AG09309 (cell line): ENCODE results near the gene RASA2.

Experiments
- DNase-seq: peaks from one replicate; pipeline ENCODE4 v3.0.0-alpha.2; 2010; ENCODE audit warnings: low read depth
- H3K4me3 ChIP-seq: 2 replicates; pipeline ENCODE4 v1.5.1; 2011; ENCODE audit warnings: mild to moderate bottlenecking, low read depth, low read length, moderate library complexity; ENCODE audit not compliant: control insufficient read depth
- CTCF ChIP-seq: IDR thresholded peaks from 2 replicates; pipeline ENCODE4 v1.5.1; 2011; ENCODE audit warnings: mild to moderate bottlenecking, low read depth, low read length, inconsistent platforms; ENCODE audit not compliant: insufficient read depth, control insufficient read depth; ENCODE audit errors: missing control alignments

Gene RASA2

GRCh38 chr3:141486746-141487520 lies at the start of gene RASA2:
Gene RASA2, plus strand, starts transcription at chr3:141487027. Its CDS starts 57 bp downstream, at chr3:141487084.
- no peak for TF ChIP-seq CTCF
- peak within 1 kb of the TSS; percentile 74 for H3K4me3 ChIP-seq
- DNase-seq, result peak; percentile 39

- no peak for DNase-seq
- no peak overlapping the region for H3K4me3 ChIP-seq
- TF ChIP-seq CTCF, result no peak
Measured at GRCh38 chr3:141439589-141439988, 47.2 kb upstream of the RASA2 start.

DNA sequence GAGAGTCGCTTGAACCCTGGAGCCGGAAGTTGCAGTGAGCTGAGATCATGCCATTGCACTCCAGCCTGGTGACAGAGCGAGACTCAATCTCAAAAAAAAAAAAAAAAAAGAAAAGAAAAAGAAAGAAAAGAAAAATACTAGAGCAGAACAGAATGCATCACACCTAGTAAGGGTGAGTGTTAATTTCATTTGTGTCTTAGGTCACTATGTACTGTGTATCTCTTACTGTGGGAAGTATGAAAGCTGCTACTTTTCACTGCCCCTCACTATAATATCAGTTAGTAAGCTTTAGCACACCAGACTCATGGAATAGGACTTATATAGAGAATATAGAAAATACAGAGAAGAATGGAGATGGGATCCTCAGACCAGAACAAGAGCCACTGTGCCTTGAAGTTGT lies 45.9 kb upstream of the RASA2 start:
- H3K4me3 ChIP-seq, result no peak overlapping the region
- TF ChIP-seq CTCF, result no peak
- no peak for DNase-seq

DNA sequence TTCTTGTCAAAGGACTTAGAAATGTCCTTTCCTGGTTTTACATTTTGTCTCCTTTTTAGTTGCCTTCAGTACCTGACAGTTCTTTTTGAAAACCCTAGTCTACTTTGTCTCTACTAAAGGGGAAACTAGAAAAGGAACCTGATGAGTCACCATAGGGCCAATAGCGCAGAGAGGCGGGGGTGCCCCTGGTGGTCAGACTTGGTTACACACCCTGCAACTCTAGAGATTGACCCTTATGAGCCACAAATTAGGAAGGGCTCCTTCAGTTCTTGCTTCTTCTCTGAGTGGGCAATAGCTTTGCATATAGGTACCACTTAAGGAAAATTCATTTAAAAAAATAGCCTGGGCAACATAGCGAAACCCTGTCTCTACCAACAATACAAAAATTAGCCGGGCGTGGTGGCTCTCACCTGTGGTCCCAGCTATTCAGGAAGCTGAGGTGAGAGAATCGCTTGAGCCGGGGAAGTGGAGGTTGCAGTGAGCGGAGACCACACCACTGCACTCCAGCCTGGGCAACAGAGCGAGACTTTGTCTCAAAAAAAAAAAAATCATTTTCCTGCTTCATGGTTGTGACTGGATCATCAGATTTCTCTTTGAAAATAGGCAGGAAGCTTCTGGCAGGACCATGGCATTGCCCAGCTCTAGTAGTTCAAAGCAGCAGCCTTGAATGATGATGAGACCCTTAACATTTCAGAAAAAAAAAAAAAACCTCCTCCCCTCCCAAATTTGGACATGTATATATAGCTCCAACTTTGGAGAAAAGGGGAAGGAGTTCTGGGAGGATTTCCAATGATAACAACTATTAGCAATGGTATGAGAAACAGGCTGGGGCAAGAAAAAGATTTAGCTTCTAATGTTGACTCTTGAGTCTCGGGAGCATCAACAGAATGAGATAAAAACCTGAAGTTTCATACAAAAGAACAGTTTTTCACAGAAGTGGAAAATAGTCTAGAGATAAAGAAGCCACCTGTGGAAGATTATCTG lies 45.2 kb upstream of the RASA2 start:
- TF ChIP-seq CTCF, result peak; percentile 83
- DNase-seq, result no peak
- H3K4me3 ChIP-seq, result no peak overlapping the region

DNA sequence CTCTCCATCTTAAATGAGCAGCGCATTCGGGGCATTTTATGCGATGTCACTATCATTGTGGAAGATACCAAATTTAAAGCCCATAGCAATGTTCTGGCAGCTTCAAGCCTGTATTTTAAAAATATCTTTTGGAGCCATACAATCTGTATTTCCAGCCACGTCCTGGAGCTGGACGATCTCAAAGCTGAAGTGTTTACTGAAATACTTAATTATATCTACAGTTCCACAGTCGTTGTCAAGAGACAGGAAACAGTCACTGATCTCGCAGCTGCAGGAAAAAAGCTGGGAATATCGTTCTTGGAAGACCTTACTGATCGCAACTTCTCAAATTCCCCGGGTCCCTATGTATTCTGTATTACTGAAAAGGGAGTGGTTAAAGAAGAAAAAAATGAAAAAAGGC lies 44.4 kb upstream of the RASA2 start:
- no peak overlapping the region for H3K4me3 ChIP-seq
- no peak for TF ChIP-seq CTCF
- no peak for DNase-seq

DNA sequence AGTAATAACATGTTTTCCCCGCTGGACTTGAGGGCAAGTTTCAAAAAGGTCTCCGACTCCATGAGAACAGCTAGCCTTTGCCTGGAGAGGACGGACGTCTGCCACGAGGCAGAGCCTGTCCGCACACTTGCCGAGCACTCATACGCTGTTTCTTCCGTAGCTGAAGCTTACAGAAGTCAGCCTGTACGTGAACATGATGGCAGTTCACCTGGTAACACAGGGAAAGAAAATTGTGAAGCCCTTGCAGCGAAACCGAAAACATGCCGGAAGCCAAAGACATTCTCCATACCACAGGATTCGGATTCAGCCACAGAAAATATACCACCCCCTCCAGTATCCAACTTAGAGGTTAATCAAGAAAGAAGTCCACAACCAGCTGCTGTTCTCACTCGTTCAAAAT lies 43.9 kb upstream of the RASA2 start:
- H3K4me3 ChIP-seq, result no peak overlapping the region
- TF ChIP-seq CTCF, result no peak
- DNase-seq, result no peak
